ENCODE measurements around the gene CALML6.
"Not testable (repeated sequence)": the region's sequence is repeated elsewhere in the genome, so short reads cannot be mapped to it uniquely, and the experiment has no call there.

Gene CALML6

GRCh38 chr1:1929102-1929638, 14.1 kb downstream of the CALML6 start (continued):
- no peak for TF ChIP-seq ZNF571 (tag by site-specific recombination; IDR thresholded peaks at IDR 0.05)
- no peak for TF ChIP-seq PATZ1 (tag by site-specific recombination; IDR thresholded peaks at IDR 0.05)

- no peak overlapping the region for H3K4me3 ChIP-seq (ENCODE audit: low read depth, low read length)
- no peaks in the 10 kb centered on the region for H3K36me3 ChIP-seq (ENCODE audit: control insufficient read depth in 2 of 2, insufficient read depth in 1 of 2, low read length in 2 of 2)
- ChIA-PET POLR2A (no interaction called here), CTCF (interaction anchor here (0.6 to 2.1 kb wide), 3 partner anchors 11 to 30 kb away, joined by 3 to 11 read pairs (median 9); no protein-coding TSS in a partner anchor)
- no peak for TF ChIP-seq ZNF16 (tag by site-specific recombination; IDR thresholded peaks at IDR 0.05; ENCODE audit: low read depth)
- TF ChIP-seq ZFHX2 (tag by site-specific recombination; conservative IDR thresholded peaks at IDR 0.05) = peak; percentile 75
- peak; percentile 82 for TF ChIP-seq EGR2 (tag by site-specific recombination; IDR thresholded peaks at IDR 0.05; ENCODE audit: low read depth)
- TF ChIP-seq ZNF26 (tag by site-specific recombination; IDR thresholded peaks at IDR 0.05) = no peak
- peak; percentile 56; the same call in 1 of the 2 replicates for TF ChIP-seq ZNF692 (tag by site-specific recombination; IDR thresholded peaks at IDR 0.05)
- TF ChIP-seq ZNF792 (tag by site-specific recombination; IDR thresholded peaks at IDR 0.05) = no peak
- no peaks in the 10 kb centered on the region for H3K4me1 ChIP-seq (ENCODE audit: control insufficient read depth, insufficient read depth, low read length)
- no peak overlapping the region for H3K27ac ChIP-seq (ENCODE audit: extremely low read depth, low read depth, low read length)
- no peaks in the 10 kb centered on the region for H3K9me3 ChIP-seq (ENCODE audit: control insufficient read depth, insufficient read depth, low read depth, low read length)
Observed at GRCh38 chr1:1929639-1930545, 14.8 kb downstream of the CALML6 start.

- H3K9me3 ChIP-seq (ENCODE audit: control insufficient read depth, insufficient read depth, low read depth, low read length); H3K4me3 ChIP-seq (ENCODE audit: low read depth, low read length); H3K27ac ChIP-seq (ENCODE audit: extremely low read depth, low read depth, low read length); POLR2A ChIA-PET; H3K36me3 ChIP-seq (ENCODE audit: control insufficient read depth in 2 of 2, insufficient read depth in 1 of 2, low read length in 2 of 2); H3K4me1 ChIP-seq (ENCODE audit: control insufficient read depth, insufficient read depth, low read length): not testable (repeated sequence)
- TF ChIP-seq, protein P1, sequence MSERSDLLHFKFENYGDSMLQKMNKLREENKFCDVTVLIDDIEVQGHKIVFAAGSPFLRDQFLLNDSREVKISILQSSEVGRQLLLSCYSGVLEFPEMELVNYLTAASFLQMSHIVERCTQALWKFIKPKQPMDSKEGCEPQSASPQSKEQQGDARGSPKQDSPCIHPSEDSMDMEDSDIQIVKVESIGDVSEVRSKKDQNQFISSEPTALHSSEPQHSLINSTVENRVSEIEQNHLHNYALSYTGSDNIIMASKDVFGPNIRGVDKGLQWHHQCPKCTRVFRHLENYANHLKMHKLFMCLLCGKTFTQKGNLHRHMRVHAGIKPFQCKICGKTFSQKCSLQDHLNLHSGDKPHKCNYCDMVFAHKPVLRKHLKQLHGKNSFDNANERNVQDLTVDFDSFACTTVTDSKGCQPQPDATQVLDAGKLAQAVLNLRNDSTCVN (tag by site-specific recombination; optimal IDR thresholded peaks at IDR 0.05) = peak; percentile 4
- TF ChIP-seq ZFHX2 (tag by site-specific recombination; conservative IDR thresholded peaks at IDR 0.05) (peak; percentile 63), EGR2 (tag by site-specific recombination; IDR thresholded peaks at IDR 0.05; ENCODE audit: low read depth) (peak; percentile 58; the same call in 1 of the 2 replicates)
- CTCF ChIA-PET = interaction anchor here (1.4 kb wide), 1 partner anchor 109 kb away, joined by 9 read pairs; no protein-coding TSS in a partner anchor
Observed at GRCh38 chr1:1934848-1935247, 19.8 kb downstream of the CALML6 start.

GRCh38 chr1:1937061-1937460, 22.0 kb downstream of the CALML6 start:
- H3K4me1 ChIP-seq (ENCODE audit: control insufficient read depth, insufficient read depth, low read length) = no peaks in the 10 kb centered on the region
- TF ChIP-seq ZBTB1 (tag by site-specific recombination; IDR thresholded peaks at IDR 0.05) = no peak
- no peak overlapping the region for H3K4me3 ChIP-seq (ENCODE audit: low read depth, low read length)
- ChIA-PET CTCF (interaction anchor here (1.3 kb wide), 1 partner anchor 7 kb away, joined by 3 read pairs; no protein-coding TSS in a partner anchor), POLR2A (no interaction called here)
- H3K27ac ChIP-seq (ENCODE audit: extremely low read depth, low read depth, low read length) = no peak overlapping the region
- no peaks in the 10 kb centered on the region for H3K36me3 ChIP-seq (ENCODE audit: control insufficient read depth in 2 of 2, insufficient read depth in 1 of 2, low read length in 2 of 2)
- H3K9me3 ChIP-seq (ENCODE audit: control insufficient read depth, insufficient read depth, low read depth, low read length) = no peaks in the 10 kb centered on the region
